HCEC 1CT (cell line): ENCODE measurements around the gene DOP1B.
"Not testable (repeated sequence)": the region's sequence is repeated elsewhere in the genome, so short reads cannot be mapped to it uniquely, and the experiment has no call there.

Experiments
- DNase-seq: peaks from one replicate; pipeline ENCODE4 v3.0.0-alpha.2; 2017

Gene DOP1B

GRCh38 chr21:36156815-36157670, at the start of gene DOP1B:
Gene DOP1B, plus strand, starts transcription at chr21:36156824. Its CDS starts 7,910 bp downstream, at chr21:36164734.
- no peak for DNase-seq

GRCh38 chr21:36109868-36110267, 46.8 kb upstream of the DOP1B start:
- DNase-seq: no peak

GRCh38 chr21:36111238-36111637, 45.4 kb upstream of the DOP1B start:
- no peak for DNase-seq

GRCh38 chr21:36113647-36114428, 42.8 kb upstream of the DOP1B start:
- no peak for DNase-seq

GRCh38 chr21:36115138-36115730, 41.4 kb upstream of the DOP1B start:
- DNase-seq: no peak

- no peak for DNase-seq
Measured at GRCh38 chr21:36117286-36117741, 39.3 kb upstream of the DOP1B start.

GRCh38 chr21:36120304-36120888, 36.2 kb upstream of the DOP1B start:
- no peak for DNase-seq

GRCh38 chr21:36122977-36123376, 33.6 kb upstream of the DOP1B start:
- DNase-seq: peak; percentile 17

- DNase-seq: no peak
Measured at GRCh38 chr21:36124395-36124794, 32.2 kb upstream of the DOP1B start.

GRCh38 chr21:36125512-36126207, 31.0 kb upstream of the DOP1B start:
- peak; percentile 46 for DNase-seq

GRCh38 chr21:36126208-36126565, 30.4 kb upstream of the DOP1B start:
- no peak for DNase-seq

- no peak for DNase-seq
Measured at GRCh38 chr21:36126621-36127110, 30.0 kb upstream of the DOP1B start.

- no peak for DNase-seq
Measured at GRCh38 chr21:36127250-36127904, 29.2 kb upstream of the DOP1B start.

- no peak for DNase-seq
Measured at GRCh38 chr21:36127977-36128376, 28.6 kb upstream of the DOP1B start.

- no peak for DNase-seq
Measured at GRCh38 chr21:36129219-36129618, 27.4 kb upstream of the DOP1B start.

GRCh38 chr21:36130414-36130762, 26.2 kb upstream of the DOP1B start:
- DNase-seq: not testable (repeated sequence)

- not testable (repeated sequence) for DNase-seq
Measured at GRCh38 chr21:36130839-36131238, 25.8 kb upstream of the DOP1B start.

GRCh38 chr21:36132696-36133095, 23.9 kb upstream of the DOP1B start:
- no peak for DNase-seq

- DNase-seq: peak; percentile 33
Measured at GRCh38 chr21:36134803-36135390, 21.7 kb upstream of the DOP1B start, which contains the start of gene CBR3. Gene CBR3, plus strand, starts transcription at chr21:36135079. Its CDS starts 114 bp downstream, at chr21:36135193.

- peak; percentile 84 for DNase-seq
Measured at GRCh38 chr21:36135391-36136102, 21.1 kb upstream of the DOP1B start.

- not testable (repeated sequence) for DNase-seq
Measured at GRCh38 chr21:36139791-36140190, 16.8 kb upstream of the DOP1B start.
